Measurements from ENCODE around the gene MTA3. TPM values are rescaled to one million over a fixed set of nuclear protein-coding genes. Genes with fewer than 3 reads are reported as not detected.

The MTA3 gene
- total RNA-seq, 1 experiment from 2014 or later, result 21.0 TPM

- Histone ChIP-seq H3K27me3 (replicated peaks) (peaks cover 10% of the 10 kb centered on the region; the same call in 1 of the 2 replicates), H3K4me3 (no peak overlapping the region), H3K27ac (no peak overlapping the region), H3K9me3 (replicated peaks) (no peaks in the 10 kb centered on the region), H3K36me3 (no peaks in the 10 kb centered on the region), H3K4me1 (replicated peaks) (peaks cover 4% of the 10 kb centered on the region)
- DNase-seq (ENCODE audit: low read depth in 1 of 2, low spot score in 2 of 2), result no peak
Measured at GRCh38 chr2:42804338-42804737, 235.9 kb downstream of the MTA3 start.

DNA sequence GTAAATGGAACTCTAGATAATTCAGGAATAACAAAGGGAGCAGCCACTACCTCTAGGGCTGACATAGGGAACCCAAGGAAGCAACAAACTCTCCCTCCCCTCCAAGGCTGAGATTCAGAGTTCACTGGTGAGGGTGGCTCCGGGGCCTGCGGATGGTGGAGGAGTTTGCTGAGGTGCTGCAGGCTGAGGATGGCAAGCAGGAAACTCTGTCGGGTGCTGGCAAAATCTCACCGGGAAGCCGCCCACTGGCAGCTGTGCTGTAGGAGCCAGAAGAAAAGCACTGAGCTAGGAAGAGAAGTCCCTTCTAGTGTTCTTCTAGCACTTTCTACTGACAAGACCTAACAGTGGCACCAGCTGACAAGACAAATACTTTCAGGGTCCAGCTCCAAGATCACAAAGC is 236.5 kb downstream of the MTA3 start:
- Histone ChIP-seq H3K4me3 (no peak overlapping the region), H3K4me1 (replicated peaks) (peaks cover 4% of the 10 kb centered on the region), H3K27me3 (replicated peaks) (peaks cover 10% of the 10 kb centered on the region; the same call in 1 of the 2 replicates), H3K36me3 (no peaks in the 10 kb centered on the region), H3K9me3 (replicated peaks) (no peaks in the 10 kb centered on the region), H3K27ac (no peak overlapping the region)
- no peak for DNase-seq (ENCODE audit: low read depth in 1 of 2, low spot score in 2 of 2)

Other genes starting within 250 kb of the MTA3 start
- gene COX7A2L, start 207.4 kb upstream of the MTA3 start, total RNA-seq (2014; rRNA removed; shearing (Covaris generic)), result 254 and 269 TPM in 2 replicates
- 5.4 and 7.1 TPM in 2 replicates for gene KCNG3, start 74.7 kb upstream of the MTA3 start, total RNA-seq (2014; rRNA removed; shearing (Covaris generic))
- gene OXER1, start 195.5 kb downstream of the MTA3 start, total RNA-seq (2014; rRNA removed; shearing (Covaris generic)), result not detected in 2 replicates
- gene HAAO, start 224.0 kb downstream of the MTA3 start, total RNA-seq (2014; rRNA removed; shearing (Covaris generic)), result not detected in 2 replicates

All from SJSA1 (cell line).